NCI-H1436 (cell line): ENCODE results near the gene RC3H2.

ENCODE experiments used
- DNase-seq: peaks from one replicate; lab custom pipeline; 2025; lab: John Stamatoyannopoulos, UW

RC3H2 gene, protein sequence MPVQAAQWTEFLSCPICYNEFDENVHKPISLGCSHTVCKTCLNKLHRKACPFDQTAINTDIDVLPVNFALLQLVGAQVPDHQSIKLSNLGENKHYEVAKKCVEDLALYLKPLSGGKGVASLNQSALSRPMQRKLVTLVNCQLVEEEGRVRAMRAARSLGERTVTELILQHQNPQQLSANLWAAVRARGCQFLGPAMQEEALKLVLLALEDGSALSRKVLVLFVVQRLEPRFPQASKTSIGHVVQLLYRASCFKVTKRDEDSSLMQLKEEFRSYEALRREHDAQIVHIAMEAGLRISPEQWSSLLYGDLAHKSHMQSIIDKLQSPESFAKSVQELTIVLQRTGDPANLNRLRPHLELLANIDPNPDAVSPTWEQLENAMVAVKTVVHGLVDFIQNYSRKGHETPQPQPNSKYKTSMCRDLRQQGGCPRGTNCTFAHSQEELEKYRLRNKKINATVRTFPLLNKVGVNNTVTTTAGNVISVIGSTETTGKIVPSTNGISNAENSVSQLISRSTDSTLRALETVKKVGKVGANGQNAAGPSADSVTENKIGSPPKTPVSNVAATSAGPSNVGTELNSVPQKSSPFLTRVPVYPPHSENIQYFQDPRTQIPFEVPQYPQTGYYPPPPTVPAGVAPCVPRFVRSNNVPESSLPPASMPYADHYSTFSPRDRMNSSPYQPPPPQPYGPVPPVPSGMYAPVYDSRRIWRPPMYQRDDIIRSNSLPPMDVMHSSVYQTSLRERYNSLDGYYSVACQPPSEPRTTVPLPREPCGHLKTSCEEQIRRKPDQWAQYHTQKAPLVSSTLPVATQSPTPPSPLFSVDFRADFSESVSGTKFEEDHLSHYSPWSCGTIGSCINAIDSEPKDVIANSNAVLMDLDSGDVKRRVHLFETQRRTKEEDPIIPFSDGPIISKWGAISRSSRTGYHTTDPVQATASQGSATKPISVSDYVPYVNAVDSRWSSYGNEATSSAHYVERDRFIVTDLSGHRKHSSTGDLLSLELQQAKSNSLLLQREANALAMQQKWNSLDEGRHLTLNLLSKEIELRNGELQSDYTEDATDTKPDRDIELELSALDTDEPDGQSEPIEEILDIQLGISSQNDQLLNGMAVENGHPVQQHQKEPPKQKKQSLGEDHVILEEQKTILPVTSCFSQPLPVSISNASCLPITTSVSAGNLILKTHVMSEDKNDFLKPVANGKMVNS

GRCh38 chr9:122904823-122905710 lies at the start of gene RC3H2:
Gene RC3H2, minus strand, starts transcription at chr9:122905359. Its CDS starts 7,850 bp downstream, at chr9:122897509.
- DNase-seq: peak; percentile 100

DNA sequence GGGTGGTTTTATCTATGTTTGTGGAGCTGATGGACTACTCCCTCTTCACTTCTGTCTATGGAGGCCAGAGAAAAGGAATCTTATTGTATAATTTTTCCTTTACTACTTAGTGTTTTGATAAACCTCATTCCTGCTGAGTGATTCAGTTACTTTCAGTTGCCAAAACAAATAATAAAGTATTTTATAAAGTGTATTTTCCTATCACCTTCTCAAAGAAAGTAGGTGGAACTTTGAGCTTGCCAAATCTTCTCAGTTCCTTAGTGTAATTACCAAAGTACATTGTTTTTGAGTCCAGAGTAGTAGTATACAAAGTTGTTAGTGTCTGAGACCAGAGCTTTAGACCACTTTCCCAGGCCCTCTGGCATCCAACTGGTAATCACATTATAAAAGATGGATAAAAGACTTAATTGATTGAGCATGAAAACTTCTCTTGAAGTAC lies 49.1 kb upstream of the RC3H2 start:
- no peak for DNase-seq

DNA sequence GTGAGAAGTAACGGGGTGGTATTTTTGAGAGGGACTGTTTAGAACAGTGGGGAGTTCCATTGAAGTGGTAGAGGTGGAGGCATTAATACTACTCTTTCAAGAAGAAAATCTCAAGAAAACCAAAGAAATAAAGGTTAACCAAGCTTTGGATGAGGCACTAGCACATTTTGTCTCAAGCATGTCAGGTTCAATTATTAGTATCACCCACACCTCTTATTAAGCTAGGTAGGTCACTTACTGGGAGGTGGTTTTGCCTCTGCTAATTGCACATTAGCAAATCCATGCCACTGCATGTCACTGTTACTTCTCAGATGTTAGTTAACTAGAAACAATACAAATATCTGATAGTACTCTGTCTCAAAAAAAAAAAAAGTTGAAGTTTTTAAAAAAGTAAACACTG lies 45.9 kb upstream of the RC3H2 start:
- DNase-seq: no peak

DNA sequence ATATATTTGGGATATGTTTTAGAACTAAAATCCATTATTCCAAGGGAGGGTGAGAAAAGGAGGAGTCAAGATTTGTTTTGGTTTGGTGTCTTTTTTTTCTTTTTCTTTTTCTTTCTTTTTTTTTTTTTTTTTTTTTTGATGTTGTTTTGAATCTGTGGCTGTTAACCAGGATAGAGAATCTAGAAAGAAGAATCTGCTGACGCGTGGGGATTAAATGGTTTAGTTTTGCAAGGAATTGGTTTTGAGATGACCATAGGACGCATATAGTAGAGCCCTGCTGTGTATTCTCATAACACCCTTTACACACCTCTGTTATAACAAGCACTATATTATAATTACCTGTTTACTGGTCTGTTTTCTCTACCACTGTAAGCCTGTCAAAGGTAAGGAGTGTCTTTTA lies 45.1 kb upstream of the RC3H2 start:
- DNase-seq: no peak

GRCh38 chr9:122949696-122950095 lies 44.5 kb upstream of the RC3H2 start:
- DNase-seq: no peak

- no peak for DNase-seq
Observed at GRCh38 chr9:122948313-122948712, 43.2 kb upstream of the RC3H2 start.

GRCh38 chr9:122946461-122947005 lies 41.4 kb upstream of the RC3H2 start:
- no peak for DNase-seq

DNA sequence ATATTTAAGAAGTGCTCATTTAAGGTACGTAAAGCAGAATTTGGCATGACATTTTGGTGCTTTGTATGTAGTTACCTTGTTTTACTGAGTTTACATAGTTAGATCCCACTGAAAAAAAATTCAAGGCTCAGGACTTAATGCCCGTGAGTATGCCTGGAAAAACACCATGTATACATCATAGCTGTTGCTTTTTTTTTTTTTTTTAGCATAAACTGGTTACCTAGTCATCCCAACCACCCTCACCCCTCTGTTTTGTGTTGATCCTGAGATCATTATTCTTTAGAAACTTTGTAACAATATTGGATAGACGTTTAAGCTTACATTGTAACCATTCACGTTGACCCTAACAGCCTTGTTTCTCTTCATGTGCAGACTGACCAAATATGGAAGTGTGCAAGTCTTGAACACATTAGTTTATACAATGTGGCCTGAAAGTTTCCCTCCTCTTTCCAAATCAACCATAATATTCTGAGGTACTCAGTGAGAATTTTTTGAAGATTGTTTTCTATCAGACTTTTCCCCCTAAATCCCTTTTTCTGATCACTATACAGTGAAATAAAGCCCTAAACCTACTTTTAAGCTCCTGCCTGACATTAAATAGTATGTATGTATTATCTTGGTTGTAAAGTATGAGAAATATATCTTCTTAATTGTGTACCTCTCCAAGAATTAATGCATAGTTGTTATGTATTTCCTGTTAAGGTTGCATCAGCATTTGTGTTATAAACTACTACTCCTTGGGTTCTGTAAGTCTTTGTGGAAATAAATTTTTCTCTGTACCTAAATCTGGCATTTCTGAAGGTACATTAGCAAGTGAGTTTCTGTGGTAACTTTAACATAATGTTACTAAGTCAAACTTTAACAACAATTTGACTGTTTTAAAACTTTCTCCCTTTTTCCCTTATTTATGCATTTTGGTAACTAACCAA lies 40.1 kb upstream of the RC3H2 start:
- no peak for DNase-seq

DNA sequence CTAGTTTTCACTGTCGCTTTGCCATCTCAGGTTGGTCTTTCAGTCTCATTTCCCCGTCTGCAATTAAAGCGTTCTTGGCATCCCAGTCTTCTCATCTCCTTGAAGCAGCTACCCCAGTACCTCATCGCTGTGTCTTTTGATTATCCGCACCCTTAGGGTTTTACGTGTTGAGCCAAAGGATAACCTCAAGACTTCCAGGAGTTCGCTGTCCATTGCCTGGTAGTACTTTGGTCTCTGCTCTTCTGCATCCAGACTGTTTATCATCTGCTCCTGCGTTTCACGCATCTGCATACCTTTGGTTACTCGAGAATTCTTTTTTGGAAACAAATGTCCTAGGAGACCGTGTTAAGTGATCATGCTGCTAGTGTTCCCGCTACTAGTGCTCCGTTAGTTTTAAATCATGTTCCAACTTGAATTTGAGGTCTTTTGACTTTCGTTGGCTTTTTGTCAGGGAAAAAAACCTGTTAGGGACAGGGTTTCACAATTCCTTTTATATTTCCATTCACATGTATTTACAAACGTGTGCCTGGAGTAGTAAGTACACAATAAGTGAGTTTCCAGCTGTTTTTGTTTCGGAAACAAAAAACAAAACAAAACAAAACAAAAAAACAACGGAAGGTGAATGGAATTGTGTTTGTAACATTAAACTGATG lies 36.5 kb upstream of the RC3H2 start:
- no peak for DNase-seq

- DNase-seq: peak; percentile 98
Observed at GRCh38 chr9:122940749-122941581, 35.8 kb upstream of the RC3H2 start, which contains the start of gene RABGAP1. Gene RABGAP1, plus strand, starts transcription at chr9:122941020. Its CDS starts 16,040 bp downstream, at chr9:122957060.

GRCh38 chr9:122940454-122940748 lies 35.2 kb upstream of the RC3H2 start:
- no peak for DNase-seq

DNA sequence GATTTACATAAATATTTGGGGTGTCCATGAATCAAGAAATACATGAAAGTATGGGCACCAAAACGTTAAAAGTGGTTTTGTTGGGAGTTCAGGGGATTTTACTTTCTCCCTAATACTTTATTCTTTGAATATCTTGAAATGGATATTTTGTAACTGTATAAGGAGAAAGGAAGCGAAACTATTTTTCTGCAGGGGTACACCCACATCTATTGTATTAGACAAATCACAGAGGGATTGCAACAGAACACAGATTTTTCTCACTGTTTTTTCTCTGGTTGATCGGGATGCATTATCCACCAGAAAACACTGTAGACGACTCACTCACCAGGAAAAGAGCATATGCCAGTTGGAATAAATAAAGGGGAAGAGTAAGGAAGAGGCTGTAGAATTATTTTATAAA lies 34.4 kb upstream of the RC3H2 start:
- DNase-seq: no peak

- no peak for DNase-seq
Observed at GRCh38 chr9:122936883-122937282, 31.7 kb upstream of the RC3H2 start.

DNA sequence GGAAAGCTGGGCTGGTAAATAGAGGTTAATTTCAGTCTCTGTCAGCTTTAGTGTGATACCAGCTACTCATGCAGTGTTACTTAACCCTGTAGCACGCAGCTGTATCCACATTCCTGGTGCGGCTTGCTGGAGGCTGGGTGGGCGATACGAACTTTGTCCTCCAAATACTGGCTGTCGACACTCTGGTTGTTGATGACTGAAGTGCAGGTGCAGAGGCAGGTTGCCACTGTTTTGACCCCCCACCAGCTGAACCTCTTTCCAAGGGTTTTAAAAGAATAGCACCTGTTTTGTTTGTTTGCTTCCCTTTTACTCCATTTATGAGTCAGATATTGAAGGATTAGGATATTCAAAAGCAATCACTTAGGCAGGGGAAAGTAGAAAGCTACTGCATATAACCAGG lies 31.3 kb upstream of the RC3H2 start:
- DNase-seq: no peak

GRCh38 chr9:122931226-122932121 lies 26.3 kb upstream of the RC3H2 start, which contains the start of gene ZBTB26:
Gene ZBTB26, minus strand, starts transcription at chr9:122931512. Its CDS starts 11,578 bp downstream, at chr9:122919934.
- DNase-seq: peak; percentile 95

DNA sequence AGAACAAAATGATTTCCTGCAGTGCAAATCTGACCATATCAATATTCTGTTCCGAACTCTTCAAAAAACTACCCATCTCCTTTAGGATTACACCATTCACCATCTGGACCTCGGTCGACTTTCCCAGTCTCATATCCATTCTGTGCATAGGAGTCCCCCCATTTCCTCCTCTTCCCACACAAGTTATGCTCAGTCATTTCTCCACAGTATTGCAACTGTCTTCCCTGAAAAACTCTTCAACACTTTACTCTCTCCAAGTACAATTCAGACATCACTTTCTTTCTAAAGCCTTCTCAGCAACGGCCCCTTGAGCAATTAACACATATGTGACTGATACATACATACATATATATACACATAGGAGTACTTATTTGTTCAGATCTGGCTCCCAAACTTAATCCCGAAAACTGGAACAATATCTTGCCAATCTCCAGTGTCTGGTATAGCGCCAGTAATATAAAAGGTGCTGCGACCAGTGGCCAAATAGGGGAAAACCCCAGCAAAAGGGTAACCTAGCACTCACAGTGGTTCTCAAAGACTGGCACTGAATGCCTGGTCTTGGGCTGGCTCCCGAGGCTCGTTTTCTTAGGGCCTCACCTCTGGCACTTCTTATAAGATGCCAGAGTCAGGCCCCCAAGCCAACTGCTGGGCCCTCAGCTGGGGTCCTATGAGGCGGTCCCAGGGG lies 25.5 kb upstream of the RC3H2 start:
- no peak for DNase-seq
